NCI-H510A (cell line): Measurements from ENCODE around the gene SUMO2.
"Not testable (repeated sequence)": the region's sequence is repeated elsewhere in the genome, so short reads cannot be mapped to it uniquely, and the experiment has no call there.

Experiments
- DNase-seq: peaks from one replicate; lab custom pipeline; 2025; lab: John Stamatoyannopoulos, UW

SUMO2 gene

DNA sequence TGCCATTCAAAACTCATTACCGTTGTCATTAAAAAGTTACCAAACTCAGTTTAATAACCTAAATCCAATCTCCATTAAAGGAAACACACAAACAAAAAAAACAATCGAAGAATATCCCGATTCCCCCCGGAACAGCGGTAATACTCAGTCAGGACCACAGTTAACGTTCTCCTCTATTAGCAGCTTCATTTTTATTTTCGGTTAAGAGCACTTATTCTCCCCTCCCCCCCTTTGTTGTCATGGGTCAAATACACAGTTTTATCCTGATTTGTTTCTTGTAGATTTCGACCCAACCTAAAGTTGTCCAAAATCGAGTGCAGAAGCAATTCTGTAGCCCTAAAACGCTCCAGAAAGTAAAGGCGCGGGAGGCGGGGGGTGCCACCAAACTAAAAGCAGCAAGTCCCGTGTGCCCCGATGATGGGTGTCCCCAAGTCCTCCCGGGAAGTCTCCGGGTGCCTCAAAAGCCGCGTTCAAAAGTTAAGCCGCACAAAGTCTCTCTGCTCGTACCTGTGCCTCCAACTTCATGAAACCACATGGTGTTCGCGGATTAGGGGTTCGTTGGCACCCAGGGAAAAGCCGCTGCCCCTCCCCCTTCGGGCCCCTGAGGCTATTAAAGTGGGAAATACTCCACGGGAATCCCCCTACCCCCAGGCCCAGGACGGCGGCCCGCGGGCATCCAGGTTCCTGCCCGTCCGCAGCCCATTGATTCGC lies 996 bp downstream of the SUMO2 start:
- DNase-seq = no peak

DNA sequence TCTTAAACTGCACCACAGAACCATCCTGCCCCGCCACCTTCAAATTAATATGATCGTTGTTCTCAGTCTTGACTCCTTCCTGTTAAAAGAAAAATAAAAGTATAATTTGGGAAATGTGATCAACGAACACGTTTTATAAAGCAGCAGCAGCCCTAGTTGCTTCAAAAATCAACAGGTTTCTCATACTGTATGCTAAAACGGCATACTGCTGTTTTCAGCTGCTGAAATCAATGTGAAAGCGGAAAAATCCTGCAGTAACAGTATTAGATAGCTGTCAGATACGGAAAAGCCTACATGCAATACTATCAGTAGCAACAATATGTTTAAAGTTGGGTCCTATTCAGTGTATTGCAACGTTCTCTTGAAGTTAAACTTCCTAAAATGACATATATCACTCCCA lies 1.6 kb downstream of the SUMO2 start:
- no peak for DNase-seq

DNA sequence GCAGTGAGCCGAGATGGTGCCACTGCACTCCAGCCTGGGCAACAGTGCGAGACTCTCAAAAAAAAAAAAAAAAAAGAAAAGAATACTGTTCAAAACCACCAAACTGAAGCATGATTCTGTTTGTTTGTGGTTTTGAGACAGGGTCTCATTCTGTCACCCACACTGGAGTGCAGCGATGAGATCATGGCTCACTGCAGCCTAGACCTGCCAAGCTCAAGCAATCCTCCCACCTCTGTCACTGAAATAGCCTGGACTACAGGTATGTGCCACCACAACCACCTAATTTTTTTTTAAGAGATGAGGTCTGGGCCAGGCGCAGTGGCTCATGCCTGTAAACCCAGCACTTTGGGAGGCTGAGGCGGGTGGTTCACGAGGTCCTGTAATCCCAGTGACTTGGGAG lies 4.3 kb downstream of the SUMO2 start:
- no peak for DNase-seq

DNA sequence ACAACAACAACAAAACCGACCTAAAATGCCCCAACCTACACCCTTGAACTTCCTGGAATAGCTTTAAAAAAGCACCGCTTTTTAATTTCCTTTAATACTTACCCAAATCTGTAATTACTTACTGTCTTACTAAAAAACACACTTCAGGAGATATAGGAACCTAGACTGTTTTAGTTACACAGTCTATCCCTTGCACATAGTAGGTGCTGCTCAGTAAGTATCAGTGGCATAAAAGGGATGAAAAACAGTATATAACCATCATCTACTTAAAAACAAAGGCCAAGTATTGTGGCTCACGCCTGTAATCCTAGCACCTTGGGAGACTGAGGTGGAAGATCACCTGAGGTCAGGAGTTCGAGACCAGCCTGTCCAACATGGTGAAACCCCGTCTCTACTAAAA lies 6.1 kb downstream of the SUMO2 start:
- no peak for DNase-seq

DNA sequence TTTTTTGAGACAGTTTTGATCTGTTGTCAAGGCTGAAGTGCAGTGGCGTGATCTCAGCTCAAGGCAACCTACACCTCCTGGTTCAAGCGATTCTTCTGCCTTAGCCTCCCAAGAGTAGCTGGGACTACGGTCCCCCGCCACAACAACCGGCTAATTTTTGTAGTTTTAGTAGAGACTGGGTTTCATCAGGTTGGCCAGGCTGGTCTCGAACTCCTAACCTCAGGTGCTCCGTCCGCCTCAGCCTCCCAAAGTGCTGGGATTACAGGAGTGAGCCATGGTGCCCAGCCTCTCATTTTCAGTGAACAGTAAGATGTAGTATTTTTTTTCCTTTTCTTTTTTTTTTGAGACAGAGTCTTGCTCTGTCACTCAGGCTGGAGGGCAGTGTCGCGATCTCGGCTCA lies 7.8 kb downstream of the SUMO2 start:
- DNase-seq = no peak

DNA sequence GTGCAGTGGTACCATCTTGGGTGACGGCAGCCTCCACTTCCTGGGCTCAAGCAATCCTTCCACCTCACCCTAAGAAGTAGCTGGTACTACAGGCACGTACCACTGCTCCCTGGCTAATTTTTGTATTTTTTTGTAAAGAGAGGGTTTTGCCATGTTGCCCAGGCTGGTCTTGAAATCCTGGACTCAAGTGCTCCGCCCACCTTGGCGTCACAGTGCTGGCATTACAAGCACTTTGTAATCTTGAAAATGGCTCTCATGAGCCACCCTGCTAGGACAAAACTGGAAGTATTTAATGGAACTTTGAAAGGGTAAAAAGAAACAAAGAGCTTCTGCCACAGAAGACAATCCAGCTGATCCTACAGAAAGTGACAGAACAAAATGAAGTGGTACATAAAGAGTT lies 9.2 kb downstream of the SUMO2 start:
- DNase-seq = no peak

DNA sequence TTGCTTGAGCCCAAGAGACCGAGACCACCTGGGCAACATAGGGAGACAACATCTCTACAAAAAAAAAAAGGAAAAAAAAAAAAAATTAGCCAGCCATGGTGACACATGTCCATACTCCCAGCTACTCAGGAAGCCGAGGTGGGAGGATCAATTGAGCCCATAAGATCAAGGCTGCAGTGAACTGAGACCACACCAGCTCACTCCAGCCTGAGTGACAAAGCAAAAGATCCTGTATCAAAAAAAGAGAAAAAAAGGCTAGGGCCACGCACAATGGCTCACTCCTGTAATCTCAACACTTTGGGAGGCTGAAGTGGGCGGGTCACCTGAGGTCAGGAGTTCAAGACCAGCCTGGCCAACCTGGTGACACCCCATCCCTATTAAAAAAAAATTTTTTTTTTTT lies 13.8 kb downstream of the SUMO2 start:
- DNase-seq = no peak

DNA sequence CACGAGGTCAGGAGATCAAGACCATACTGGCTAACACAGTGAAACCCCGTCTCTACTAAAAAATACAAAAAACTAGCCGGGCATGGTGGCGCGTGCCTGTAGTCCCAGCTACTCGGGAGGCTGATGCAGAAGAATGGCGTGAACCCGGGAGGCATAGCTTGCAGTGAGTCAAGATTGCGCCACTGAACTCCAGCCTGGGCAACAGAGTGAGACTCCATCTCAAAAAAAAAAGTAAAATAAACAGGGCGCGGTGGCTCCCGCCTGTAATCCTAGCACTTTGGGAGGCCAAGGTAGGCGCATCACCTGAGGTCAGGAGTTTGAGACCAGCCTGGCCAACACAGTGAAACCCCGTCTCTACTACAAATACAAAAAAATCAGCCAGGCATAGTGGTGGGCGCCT lies 18.2 kb downstream of the SUMO2 start:
- not testable (repeated sequence) for DNase-seq

DNA sequence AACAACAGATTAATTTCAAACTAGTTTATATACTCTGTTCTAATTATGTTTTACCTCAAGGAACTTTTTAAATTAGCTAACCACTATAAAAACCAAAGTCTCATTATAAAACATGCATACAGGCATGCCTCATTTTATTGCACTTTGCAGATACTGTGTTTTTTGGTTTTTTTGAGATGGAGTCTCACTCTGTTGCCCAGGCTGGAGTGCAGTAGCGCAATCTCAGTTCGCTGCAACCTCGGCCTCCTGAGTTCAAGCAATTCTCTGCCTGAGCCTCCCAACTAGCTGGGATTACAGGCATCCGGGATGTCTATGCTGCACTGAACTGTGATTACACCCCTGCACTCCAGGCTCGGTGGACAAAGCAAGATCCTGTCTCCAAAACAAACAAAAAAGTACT lies 19.7 kb downstream of the SUMO2 start:
- no peak for DNase-seq

DNA sequence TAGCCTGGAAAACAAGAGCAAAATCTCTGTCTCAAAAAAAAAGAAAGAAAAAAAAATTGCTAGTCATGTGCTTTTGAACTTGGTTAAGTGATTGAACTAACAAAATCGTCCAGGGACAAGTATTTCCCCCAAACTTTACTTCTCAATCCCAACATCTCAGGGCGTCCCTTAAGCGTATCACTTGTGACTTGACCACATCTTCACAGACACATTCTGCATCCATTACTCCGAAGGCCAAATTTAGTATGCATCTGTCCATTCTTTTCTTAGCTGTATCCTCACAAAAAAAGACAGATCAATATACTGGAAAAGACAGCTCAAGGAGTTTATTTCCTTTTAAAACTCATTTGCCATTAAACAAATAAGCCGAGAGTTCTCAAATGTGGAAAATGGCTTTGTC lies 22.5 kb downstream of the SUMO2 start:
- no peak for DNase-seq

DNA sequence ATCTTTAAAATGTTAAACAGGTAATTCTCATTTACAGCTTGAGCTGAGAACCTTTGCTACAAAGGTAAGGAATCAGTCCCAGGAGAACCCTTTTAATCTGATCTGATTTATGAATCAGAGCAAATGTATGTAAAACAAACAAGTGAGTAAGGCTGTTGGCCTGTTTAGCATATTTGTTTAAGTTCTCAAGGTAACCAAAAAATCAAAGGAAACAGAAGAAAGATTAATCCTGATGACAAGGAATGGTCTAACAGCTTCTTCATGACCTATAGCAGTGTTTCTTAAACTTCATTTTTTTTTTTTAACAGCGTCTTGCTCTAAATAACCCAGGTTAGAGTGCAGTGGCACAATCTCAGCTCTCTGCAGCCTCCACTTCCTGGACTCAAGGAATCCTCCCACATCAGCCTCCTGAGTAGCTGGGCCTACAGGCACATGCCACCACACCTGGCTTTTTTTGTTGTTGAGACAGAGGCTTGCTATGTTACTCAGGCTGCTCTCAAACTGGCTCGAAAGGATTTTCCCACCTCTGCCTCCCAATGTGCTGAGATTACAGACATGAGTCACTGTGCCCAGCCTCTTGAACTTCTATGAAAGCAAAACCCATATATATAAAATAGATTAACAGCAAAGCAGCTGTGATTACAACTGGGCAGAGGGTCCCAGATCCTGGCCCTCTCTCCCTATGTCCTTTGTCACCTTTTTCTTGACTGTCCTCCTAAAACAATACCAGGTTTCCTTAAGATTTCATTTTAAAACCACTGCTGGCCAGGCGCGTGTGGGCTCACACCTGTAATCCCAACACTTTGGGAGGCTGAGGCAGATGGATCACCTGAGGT lies 23.3 kb downstream of the SUMO2 start:
- DNase-seq = no peak

DNA sequence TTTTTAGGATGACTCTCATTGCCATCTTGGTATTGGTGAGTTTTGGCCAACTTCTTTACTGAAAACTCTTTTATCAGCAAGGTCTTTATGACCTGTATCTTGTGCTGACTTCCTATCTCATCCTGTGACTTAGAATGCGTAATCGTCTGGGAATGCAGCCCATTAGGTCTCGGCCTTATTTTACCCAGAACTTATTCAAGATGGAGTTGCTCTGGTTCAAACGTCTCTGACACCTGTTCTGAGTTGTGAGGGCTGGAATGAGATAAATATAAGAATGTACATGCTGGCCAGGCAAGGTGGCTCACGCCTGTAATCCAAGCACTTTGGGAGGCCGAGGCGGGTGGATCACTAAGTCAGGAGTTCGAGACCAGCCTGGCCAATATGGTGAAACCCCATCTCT lies 24.3 kb downstream of the SUMO2 start:
- not testable (repeated sequence) for DNase-seq

DNA sequence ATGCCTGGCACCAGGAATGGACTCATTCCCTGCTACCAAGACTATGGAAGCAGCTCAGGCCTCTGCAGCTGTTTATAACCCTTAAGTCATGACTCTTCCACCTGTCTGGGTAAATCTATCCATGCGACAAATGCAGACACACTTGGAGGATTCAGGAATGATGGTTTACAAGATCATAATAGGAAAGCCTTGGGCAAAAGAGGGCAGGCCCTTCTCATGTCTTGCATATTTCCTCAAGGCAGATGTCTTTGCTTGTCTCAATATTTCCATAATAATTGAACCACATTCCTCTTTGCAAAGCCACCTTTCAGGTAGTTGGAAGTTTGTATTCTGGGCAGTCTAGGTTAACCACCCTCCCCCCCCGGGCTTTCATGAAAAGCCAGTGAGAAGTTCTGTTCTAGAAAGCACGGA lies 27.6 kb downstream of the SUMO2 start:
- no peak for DNase-seq

DNA sequence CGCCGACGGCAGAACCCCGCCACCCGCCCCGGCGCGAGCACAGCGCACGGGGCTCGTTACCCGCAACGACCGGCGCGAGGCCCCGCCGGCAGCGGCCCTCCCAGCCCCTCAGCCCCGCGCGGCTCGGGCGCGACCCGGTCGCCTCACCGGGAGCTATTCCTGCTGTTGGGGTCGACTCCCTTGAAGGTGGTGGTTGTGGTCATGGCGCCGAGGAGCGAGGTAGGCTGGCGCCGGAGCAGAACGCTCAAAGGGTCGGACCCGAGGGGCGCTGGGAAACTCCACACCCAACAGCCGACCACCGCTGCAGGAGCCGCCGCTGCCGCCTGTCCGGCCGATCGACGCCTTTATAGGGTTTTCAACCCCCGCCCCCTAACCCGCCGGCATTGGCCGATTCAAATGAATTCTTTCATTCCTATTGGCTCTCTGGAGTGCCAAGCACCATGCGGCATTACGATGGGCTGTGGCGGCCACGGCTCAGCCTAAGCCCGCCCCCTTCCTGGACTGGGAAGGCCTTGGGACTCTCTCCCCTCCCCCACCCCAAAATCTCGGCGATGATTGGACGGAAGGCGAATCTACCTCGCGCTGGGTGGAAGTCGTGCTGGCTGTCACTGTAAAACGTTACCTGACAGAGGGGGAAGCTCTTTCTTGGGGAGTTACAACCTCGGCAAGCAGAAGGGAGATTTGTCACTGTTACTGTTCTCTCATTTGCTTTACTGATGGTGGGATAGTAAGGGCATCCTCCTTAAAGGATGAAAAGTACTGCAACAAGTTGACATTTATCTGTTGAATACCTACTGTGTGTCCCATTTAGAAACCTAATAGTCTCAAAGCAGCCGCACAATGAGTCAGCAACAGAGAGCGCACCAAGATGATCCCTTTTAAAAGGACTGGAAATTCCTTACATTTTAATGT lies 28.3 kb downstream of the SUMO2 start, which contains the start of gene JPT1:
JPT1 (minus strand) TSS at position 318 of the 912 bp plus-strand sequence; CDS start at position 203, 115 bp downstream.
- peak; percentile 98 for DNase-seq

DNA sequence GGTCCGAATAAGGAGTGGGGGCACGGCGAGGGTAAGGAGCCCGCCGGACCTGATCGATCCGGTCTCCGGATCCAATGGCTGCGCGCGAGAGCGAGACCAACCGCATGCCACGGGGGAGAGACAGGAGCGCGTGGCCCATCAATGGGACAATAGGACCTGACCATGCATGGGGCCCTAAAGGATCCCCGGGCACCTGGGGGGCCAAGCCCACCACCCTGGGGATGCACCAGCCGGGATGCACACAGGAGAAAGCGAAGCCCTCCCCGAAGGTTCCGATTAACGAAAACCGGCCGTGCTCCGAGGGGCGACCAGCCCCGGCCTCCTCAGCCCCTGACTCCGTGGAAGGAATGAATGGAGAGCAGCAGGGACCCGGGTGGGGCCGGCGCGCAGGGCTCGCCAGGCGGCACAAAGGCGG lies 29.0 kb downstream of the SUMO2 start:
- no peak for DNase-seq

DNA sequence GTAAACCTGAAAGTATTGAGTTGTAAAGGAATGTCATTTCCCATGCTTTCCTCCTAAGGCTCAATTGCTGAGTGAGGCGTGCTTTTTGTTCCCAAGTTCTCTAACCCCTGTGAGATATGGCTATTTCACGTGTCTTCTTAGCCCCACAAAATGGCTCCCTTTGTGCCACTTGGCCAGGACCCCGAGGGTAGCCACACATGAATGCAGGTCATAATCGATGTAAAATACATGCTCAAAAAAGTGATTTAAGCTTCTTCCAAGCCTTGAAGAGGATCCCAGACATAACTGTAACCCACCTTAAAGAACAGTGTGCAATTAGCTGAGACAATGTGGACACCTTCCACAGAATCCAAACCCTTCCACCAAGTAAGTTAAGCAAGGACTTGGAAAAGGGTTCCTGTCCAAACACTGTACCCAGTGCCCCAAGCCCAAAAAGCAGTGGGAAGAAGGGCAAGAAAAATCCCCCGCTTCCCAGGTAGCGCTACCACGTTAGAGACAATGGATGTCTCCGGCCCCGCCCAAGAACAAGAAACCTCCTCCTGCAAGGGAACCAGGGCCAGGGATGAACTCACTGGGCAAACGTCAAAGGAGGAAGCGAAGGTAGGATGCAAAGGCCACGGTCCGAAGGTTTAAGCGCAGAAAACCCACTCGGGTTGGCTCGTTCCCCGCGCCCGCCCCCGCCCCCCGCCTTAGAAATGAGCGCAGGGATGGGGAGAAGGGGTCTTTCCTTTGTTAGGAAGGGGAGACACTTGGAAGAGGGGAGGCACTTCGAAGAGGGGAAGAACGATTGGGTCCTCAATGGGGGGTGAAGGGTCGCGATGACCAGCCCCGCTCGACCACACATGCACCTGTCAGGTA lies 29.6 kb downstream of the SUMO2 start:
- DNase-seq = no peak

DNA sequence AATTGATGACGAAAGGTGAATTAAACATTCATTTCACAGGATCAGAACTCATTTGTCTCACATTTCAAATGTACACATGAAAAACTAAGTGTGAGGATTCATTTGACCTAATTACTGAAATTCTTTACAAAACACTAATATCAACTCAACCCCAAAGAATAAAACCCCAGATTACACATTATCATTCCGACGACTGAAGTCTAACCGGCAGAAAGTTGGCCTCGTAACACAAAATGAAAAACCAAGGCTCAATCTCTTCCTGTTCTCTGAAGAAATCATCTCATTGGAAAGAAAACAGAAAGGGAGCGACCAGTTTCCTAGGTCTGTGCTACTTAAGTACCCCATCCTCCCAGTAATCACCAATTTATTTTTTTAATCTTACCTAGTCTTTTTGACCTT lies 30.2 kb downstream of the SUMO2 start:
- no peak for DNase-seq

DNA sequence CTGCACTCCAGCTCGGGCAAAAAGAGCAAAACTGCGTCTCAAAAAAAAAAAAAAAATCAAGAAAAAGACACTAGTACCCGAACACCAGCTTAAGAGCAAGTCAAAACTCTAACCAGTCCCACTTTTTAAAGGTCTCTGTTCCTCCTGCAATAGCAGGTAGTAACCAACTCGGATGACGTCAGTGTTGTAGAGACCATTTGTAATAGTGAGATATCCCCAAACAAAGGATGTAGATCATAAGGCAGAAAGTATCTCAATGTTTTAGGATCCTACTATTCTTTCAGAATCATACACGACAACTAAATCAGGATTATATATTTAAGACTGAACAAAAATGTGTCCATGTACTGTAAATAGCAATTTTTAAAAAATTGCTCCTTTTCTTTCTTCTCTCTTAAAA lies 30.8 kb downstream of the SUMO2 start:
- no peak for DNase-seq

DNA sequence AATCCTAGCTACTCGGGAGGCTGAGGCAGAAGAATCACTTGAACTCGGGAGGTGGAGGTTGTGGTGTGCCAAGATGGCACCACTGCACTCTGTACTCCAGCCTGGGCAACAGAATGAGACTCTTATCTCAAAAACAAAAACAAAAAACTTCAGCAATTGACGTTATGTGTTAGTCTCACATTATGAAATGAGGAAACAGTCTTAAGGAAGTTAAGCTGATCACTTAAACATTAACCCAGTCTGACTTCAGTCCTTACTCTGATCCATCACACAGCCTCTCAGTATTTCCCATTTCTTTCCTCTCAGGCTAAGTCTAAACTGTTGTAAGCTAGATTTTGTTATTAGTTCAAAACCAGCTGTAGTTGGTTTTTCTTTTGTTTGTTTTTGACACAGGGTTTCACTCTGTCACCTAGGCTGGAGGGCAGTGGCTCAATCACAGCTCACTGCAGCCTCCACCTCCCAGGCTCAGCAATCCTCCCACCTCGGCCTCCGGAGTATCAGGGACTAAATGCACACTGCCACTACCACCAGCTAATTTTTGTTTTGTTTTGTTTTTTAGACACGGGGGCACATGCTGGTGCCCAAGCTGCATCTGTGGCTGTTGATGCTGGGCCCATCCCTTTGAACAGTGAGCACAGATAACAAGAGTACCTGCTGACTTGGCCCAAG lies 34.7 kb downstream of the SUMO2 start:
- no peak for DNase-seq

DNA sequence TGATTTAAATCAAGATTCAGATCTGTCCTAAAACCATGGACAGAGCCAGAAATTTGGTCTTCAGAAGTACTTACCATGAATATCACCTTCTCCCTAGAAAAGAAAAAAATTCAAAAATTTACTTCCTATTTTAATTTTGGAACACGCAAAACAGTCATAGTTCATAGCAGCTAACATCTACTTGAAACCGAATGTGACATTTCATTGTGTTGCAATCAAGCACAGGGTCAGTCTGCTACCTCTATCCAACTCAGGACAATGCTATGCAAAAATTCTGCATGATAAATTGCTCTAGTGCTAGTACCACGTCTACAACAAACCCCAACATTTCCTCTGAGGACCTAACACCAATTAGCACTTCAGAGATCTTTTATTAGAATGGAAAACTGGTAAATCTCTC lies 36.2 kb downstream of the SUMO2 start:
- no peak for DNase-seq
